ENCODE measurements around the gene SPTLC3.
A peak's percentile ranks its signal among the peaks of the same experiment; 100 is the strongest.

Gene SPTLC3

GRCh38 chr20:12984863-12985262 lies 23.9 kb upstream of the SPTLC3 start:
- no peak for DNase-seq (ENCODE audit: low spot score)

GRCh38 chr20:12987261-12987660 lies 21.5 kb upstream of the SPTLC3 start:
- DNase-seq (ENCODE audit: low spot score): no peak

- DNase-seq (ENCODE audit: low spot score): no peak
Measured at GRCh38 chr20:12989586-12990115, 19.1 kb upstream of the SPTLC3 start.

- DNase-seq (ENCODE audit: low spot score): no peak
Measured at GRCh38 chr20:12997128-12997655, 11.6 kb upstream of the SPTLC3 start.

GRCh38 chr20:12998046-12998445 lies 10.7 kb upstream of the SPTLC3 start:
- DNase-seq (ENCODE audit: low spot score): no peak

- no peak for DNase-seq (ENCODE audit: low spot score)
Measured at GRCh38 chr20:12999201-12999600, 9.6 kb upstream of the SPTLC3 start.

- no peak for DNase-seq (ENCODE audit: low spot score)
Measured at GRCh38 chr20:13002251-13002650, 6.5 kb upstream of the SPTLC3 start.

- DNase-seq (ENCODE audit: low spot score): no peak
Measured at GRCh38 chr20:13006825-13007224, 1.9 kb upstream of the SPTLC3 start.

- DNase-seq (ENCODE audit: low spot score): no peak
Measured at GRCh38 chr20:13007596-13007995, 1.2 kb upstream of the SPTLC3 start.

GRCh38 chr20:13009682-13010406 lies 1.1 kb downstream of the SPTLC3 start:
- DNase-seq (ENCODE audit: low spot score): peak; percentile 4

GRCh38 chr20:13012886-13013285 lies 4.1 kb downstream of the SPTLC3 start:
- DNase-seq (ENCODE audit: low spot score): no peak

GRCh38 chr20:13013411-13013810 lies 4.6 kb downstream of the SPTLC3 start:
- DNase-seq (ENCODE audit: low spot score): no peak

- DNase-seq (ENCODE audit: low spot score): no peak
Measured at GRCh38 chr20:13017235-13017634, 8.5 kb downstream of the SPTLC3 start.

GRCh38 chr20:13017883-13018535 lies 9.2 kb downstream of the SPTLC3 start:
- DNase-seq (ENCODE audit: low spot score): no peak

GRCh38 chr20:13021205-13021970 lies 12.6 kb downstream of the SPTLC3 start:
- no peak for DNase-seq (ENCODE audit: low spot score)

- no peak for DNase-seq (ENCODE audit: low spot score)
Measured at GRCh38 chr20:13022401-13023155, 13.8 kb downstream of the SPTLC3 start.

GRCh38 chr20:13024596-13024995 lies 15.8 kb downstream of the SPTLC3 start:
- DNase-seq (ENCODE audit: low spot score): no peak

- no peak for DNase-seq (ENCODE audit: low spot score)
Measured at GRCh38 chr20:13025181-13025580, 16.4 kb downstream of the SPTLC3 start.

GRCh38 chr20:13028001-13028400 lies 19.2 kb downstream of the SPTLC3 start:
- no peak for DNase-seq (ENCODE audit: low spot score)

GRCh38 chr20:13028673-13029072 lies 19.9 kb downstream of the SPTLC3 start:
- no peak for DNase-seq (ENCODE audit: low spot score)

GRCh38 chr20:13029687-13030375 lies 21.1 kb downstream of the SPTLC3 start:
- no peak for DNase-seq (ENCODE audit: low spot score)
